Activated T-cell treated with anti-CD3 and anti-CD28 coated beads, Interleukin-2, amount 50 U/mL, for 48 hours (primary cell): Measurements from ENCODE around the gene PTAR1.

ENCODE experiments used
- DNase-seq, 2 experiments: peaks; one replicate each; pipeline ENCODE4 v3.0.0-alpha.2; 2020

The PTAR1 gene

DNA sequence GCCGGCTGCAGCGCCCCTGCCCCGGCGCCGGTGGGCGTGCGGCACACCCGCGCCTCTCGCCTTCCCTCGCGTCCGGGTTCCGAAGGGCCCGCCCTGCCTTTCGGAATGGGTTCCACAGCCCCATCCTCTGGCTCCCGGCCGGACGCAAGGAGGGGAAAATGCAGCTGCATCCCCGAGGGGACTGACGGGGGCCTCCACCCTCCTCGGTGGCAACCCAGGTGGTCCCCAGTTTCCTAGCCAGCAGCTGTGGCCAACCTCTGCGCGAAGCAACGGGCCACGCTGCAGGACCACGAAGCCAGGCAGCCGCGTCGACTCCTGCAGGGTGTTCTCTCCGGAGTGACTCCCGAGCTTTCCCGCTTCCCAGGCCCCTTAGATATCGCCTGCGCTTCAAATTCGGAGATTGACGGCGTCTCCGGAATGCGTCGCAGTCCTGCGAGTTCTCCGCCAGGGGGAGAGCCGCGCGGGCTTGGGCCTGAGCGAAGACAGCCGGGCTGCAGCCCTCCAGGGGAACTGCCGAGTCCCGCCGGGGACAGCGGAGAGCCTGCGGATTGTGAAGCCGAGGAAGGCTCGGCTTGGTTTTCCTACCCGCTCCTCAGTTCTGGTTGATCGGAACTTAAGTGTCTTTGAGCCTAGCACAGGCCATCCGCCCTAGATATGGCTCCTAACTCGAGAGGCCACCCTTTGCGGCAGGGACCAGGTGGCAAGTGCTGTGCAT is 87.1 kb downstream of the PTAR1 start:
- DNase-seq = peak; percentile 83

DNA sequence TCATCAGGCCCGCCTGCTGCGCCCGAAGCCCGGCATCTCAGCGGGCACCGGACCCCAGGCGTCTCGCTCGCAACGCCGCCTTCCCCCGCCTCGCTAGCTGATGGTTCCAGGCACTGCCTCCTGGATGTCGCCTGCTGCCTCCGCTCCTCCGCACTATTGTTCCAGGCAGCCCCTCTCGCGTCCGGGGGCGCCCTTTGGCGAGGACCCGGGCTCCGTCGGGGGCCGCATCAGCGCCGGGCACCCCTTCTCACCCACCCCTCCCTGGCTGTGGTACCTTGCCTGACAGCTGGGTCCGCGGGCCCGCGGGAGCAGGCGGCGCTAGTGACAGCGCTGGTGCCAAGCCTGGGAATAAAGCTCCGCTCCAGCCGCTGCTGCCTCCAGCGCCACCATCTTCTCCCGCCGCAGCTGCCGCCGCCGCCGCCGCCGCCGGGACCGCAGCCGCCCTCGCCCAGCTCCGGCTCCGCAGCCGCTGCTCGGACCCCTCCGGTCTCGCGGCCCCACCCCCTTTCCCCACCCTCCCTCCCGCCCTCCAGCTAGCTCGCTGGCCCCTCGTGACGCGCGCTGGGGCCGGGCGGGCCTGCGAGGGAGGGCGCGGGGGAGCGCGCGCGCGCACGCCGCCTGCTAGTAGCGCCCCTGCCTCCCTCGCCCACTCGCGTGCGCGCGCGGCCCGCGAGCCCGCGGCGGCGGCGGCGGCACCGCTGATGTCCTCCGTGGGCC is 87.8 kb downstream of the PTAR1 start, which contains the start of gene APBA1:
Gene APBA1, minus strand, starts transcription at position 493 of the 717 bp plus-strand sequence.
- DNase-seq = peak; percentile 48 to 58

DNA sequence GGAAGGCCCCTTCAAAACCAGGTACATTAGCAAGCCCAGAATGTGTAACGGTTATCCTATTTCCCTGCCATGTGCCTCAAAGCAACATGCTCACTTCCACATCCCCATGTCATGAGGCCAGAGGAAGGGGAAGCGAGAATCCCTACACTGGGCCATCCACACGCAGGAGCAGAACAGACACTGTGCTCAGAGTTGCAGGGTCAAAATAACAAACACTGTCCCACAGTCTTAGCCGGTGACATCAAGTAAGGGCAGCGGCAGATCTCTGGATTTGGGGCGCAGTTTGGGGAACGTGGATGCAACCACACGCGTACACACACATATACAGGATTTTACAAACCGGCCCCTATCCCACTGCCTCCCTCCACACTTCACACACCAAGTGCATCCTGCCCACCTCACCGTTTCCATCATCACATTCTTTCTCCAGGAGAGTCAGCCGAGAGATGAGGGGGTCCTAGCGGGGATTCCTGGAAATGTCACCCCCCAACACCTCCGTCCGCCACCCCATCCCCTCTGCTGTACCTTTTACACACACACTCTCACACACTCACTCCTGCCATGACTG is 88.4 kb downstream of the PTAR1 start:
- no peak for DNase-seq

DNA sequence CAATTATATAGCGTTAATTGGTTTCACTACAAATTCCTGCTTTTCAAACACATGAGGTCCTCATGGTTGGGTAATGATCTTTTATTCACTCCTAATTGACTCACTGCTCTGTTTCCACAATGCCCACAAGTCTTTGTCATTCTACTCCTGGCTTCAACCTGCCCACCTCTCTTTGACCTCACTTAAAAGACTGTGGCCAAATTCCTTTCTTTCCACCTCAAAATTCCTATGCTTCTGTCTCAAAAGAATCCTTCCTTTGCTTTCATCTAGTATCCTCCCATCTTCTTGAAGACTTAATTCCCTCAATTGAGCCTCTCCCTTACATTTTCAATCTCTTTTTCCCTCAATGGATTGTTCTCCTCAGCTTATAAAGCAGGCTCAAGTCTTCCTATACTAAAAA is 92.5 kb downstream of the PTAR1 start:
- no peak for DNase-seq

GRCh38 chr9:69660304-69660703 is 99.5 kb downstream of the PTAR1 start:
- DNase-seq = no peak
